ENCODE data around the gene PUDP. TPM values are rescaled to one million over a fixed set of nuclear protein-coding genes. Genes with fewer than 3 reads are reported as not detected.
A peak's percentile ranks its signal among the peaks of the same experiment; 100 is the strongest.

Gene PUDP
- total RNA-seq, 2 donors from 2014 or later: 17.2 to 27.0 TPM

DNA sequence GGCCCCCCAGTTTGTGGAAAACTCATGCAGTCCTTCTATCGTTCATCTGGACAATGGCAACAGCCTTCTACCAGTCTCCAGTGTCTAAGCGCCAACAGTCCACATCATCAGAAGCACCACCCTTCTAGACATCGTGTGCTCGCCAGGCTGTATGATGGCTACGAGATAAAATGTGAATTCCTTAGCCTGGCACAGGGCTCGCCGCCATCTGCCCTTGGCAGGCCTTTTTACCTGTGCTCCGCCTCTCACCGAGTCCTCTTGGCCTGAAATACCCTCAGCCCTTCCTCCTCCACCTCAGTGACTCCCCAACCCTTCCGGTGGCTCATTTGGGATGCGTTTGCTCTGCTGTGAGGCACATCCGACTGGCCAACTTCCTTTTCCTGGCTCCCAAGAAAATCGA is 16.3 kb downstream of the PUDP start:
- Histone ChIP-seq H3K4me1 (peaks cover 0 to 27% of the 10 kb centered on the region in 2 donors), H3K27ac (no peak overlapping the region), H3K9me3 (no peaks in the 10 kb centered on the region), H3K27me3 (no peaks in the 10 kb centered on the region), H3K4me3 (no peak overlapping the region), H3K36me3 (no peaks in the 10 kb centered on the region)
- TF ChIP-seq, protein P1, sequence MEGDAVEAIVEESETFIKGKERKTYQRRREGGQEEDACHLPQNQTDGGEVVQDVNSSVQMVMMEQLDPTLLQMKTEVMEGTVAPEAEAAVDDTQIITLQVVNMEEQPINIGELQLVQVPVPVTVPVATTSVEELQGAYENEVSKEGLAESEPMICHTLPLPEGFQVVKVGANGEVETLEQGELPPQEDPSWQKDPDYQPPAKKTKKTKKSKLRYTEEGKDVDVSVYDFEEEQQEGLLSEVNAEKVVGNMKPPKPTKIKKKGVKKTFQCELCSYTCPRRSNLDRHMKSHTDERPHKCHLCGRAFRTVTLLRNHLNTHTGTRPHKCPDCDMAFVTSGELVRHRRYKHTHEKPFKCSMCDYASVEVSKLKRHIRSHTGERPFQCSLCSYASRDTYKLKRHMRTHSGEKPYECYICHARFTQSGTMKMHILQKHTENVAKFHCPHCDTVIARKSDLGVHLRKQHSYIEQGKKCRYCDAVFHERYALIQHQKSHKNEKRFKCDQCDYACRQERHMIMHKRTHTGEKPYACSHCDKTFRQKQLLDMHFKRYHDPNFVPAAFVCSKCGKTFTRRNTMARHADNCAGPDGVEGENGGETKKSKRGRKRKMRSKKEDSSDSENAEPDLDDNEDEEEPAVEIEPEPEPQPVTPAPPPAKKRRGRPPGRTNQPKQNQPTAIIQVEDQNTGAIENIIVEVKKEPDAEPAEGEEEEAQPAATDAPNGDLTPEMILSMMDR (IDR thresholded peaks at IDR 0.05): no peak
- DNase-seq (ENCODE audit: low spot score): no peak

GRCh38 chrX:7127056-7127455 is 20.9 kb downstream of the PUDP start:
- no peaks in the 10 kb centered on the region for H3K27me3 ChIP-seq
- TF ChIP-seq, protein P1 (IDR thresholded peaks at IDR 0.05): no peak
- H3K27ac ChIP-seq: no peak overlapping the region

DNA sequence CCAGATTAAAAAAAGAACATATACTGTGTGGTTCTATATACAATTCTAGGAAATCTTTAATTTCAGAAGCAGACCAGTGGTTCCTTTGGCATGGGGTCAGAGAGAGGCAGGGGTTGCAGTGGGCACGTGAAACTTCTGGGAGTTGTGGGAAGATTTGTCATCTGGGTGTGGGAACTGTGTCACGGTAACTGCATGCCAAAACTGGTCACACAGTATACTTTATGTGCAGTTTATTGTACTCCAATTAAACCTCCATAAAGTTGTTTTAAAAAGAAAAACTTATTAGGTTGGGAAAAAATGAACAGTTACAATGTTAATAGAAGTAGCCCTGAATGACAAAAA is 27.1 kb downstream of the PUDP start:
- Histone ChIP-seq H3K36me3 (no peaks in the 10 kb centered on the region), H3K9me3 (no peaks in the 10 kb centered on the region), H3K27me3 (no peaks in the 10 kb centered on the region), H3K4me1 (peaks cover 0 to 18% of the 10 kb centered on the region in 2 donors), H3K27ac (no peak overlapping the region), H3K4me3 (no peak overlapping the region)
- TF ChIP-seq, protein P1 (IDR thresholded peaks at IDR 0.05): no peak
- no peak for DNase-seq (ENCODE audit: low spot score)

More at GRCh38 chrX:7127056-7127455, 20.9 kb downstream of the PUDP start:
- DNase-seq (ENCODE audit: low spot score): no peak
- peaks cover 0 to 6% of the 10 kb centered on the region in 2 donors for H3K4me1 ChIP-seq
- no peaks in the 10 kb centered on the region for H3K36me3 ChIP-seq
- H3K9me3 ChIP-seq: no peaks in the 10 kb centered on the region
- no peak overlapping the region for H3K4me3 ChIP-seq

- H3K27ac ChIP-seq: peak overlapping the region in 1 of 2 donors; percentile 31
- H3K9me3 ChIP-seq: no peaks in the 10 kb centered on the region
- TF ChIP-seq, protein P1 (IDR thresholded peaks at IDR 0.05): no peak
- H3K4me3 ChIP-seq: no peak overlapping the region
- H3K36me3 ChIP-seq: no peaks in the 10 kb centered on the region
- no peaks in the 10 kb centered on the region for H3K27me3 ChIP-seq
- no peak for DNase-seq (ENCODE audit: low spot score)
- H3K4me1 ChIP-seq: peaks cover 0 to 24% of the 10 kb centered on the region in 2 donors
Observed at GRCh38 chrX:7119950-7120877, 27.7 kb downstream of the PUDP start.

GRCh38 chrX:7117587-7117986 is 30.4 kb downstream of the PUDP start:
- Histone ChIP-seq H3K27ac (no peak overlapping the region), H3K9me3 (no peaks in the 10 kb centered on the region), H3K4me3 (no peak overlapping the region), H3K27me3 (no peaks in the 10 kb centered on the region), H3K4me1 (peaks cover 0 to 24% of the 10 kb centered on the region in 2 donors), H3K36me3 (no peaks in the 10 kb centered on the region)
- no peak for DNase-seq (ENCODE audit: low spot score)
- TF ChIP-seq, protein P1 (IDR thresholded peaks at IDR 0.05): no peak
